KG1 (cell line): ENCODE data around the gene LAGE3.

Source experiments
- DNase-seq: peaks from one replicate; lab custom pipeline; 2025; lab: John Stamatoyannopoulos, UW

Gene LAGE3

GRCh38 chrX:154477891-154478477 lies 1.1 kb downstream of the LAGE3 start:
- DNase-seq, result no peak

GRCh38 chrX:154476821-154477220 lies 2.3 kb downstream of the LAGE3 start:
- no peak for DNase-seq

- DNase-seq, result no peak
These were observed 5.4 kb downstream of the LAGE3 start for GRCh38 chrX:154473683-154474082.

GRCh38 chrX:154472685-154473632 lies 6.1 kb downstream of the LAGE3 start:
- DNase-seq, result no peak

GRCh38 chrX:154471839-154472684 lies 7.0 kb downstream of the LAGE3 start:
- DNase-seq, result no peak

- DNase-seq, result no peak
These were observed 8.0 kb downstream of the LAGE3 start for GRCh38 chrX:154470914-154471568.

- DNase-seq, result no peak
These were observed 8.6 kb downstream of the LAGE3 start for GRCh38 chrX:154470434-154470833.

- no peak for DNase-seq
These were observed 9.2 kb downstream of the LAGE3 start for GRCh38 chrX:154469880-154470279.

- DNase-seq, result no peak
These were observed 10.0 kb downstream of the LAGE3 start for GRCh38 chrX:154469114-154469513.

- DNase-seq, result no peak
These were observed 10.9 kb downstream of the LAGE3 start for GRCh38 chrX:154468217-154468616.

GRCh38 chrX:154467556-154467955 lies 11.5 kb downstream of the LAGE3 start:
- DNase-seq, result no peak

- no peak for DNase-seq
These were observed 12.2 kb downstream of the LAGE3 start for GRCh38 chrX:154466907-154467306.

GRCh38 chrX:154466036-154466435 lies 13.0 kb downstream of the LAGE3 start:
- no peak for DNase-seq

- DNase-seq, result no peak
These were observed 13.5 kb downstream of the LAGE3 start for GRCh38 chrX:154465601-154466000.

GRCh38 chrX:154464806-154465365 lies 14.2 kb downstream of the LAGE3 start:
- DNase-seq, result no peak

GRCh38 chrX:154463611-154464220 lies 15.4 kb downstream of the LAGE3 start:
- no peak for DNase-seq

- DNase-seq, result no peak
These were observed 16.7 kb downstream of the LAGE3 start for GRCh38 chrX:154462396-154462795.

- DNase-seq, result no peak
These were observed 18.8 kb downstream of the LAGE3 start for GRCh38 chrX:154460326-154460725.

GRCh38 chrX:154459832-154460231 lies 19.2 kb downstream of the LAGE3 start:
- no peak for DNase-seq

- DNase-seq, result no peak
These were observed 19.9 kb downstream of the LAGE3 start for GRCh38 chrX:154458954-154459778.
